Karpas-422 (cell line): ENCODE results near the gene BLID. TPM values are rescaled to one million over a fixed set of nuclear protein-coding genes. Genes with fewer than 3 reads are reported as not detected.

Experiments used
- DNase-seq: peaks from one replicate; pipeline ENCODE4 v3.0.0-alpha.2; 2015
- H2AFZ ChIP-seq: fragments of 200-600 bp; sonication (generic); 2 replicates; pipeline ENCODE4 v1.6.1; 2014; ENCODE audit warnings: antibody characterized with exemption, low read length, mixed read lengths
- H3K27ac ChIP-seq: fragments of 200-600 bp; sonication (generic); 2 replicates; pipeline ENCODE4 v1.5.1; 2014; ENCODE audit warnings: mild to moderate bottlenecking, low read length, moderate library complexity
- H3K27me3 ChIP-seq: fragments of 200-600 bp; sonication (generic); 2 replicates; pipeline ENCODE4 v1.6.1; 2014; ENCODE audit warnings: low read length, mixed read lengths
- H3K36me3 ChIP-seq: fragments of 200-600 bp; sonication (generic); 2 replicates; pipeline ENCODE4 v1.6.1; 2014; ENCODE audit warnings: low read length, mixed read lengths; ENCODE audit not compliant: insufficient read depth
- H3K4me1 ChIP-seq: fragments of 200-600 bp; sonication (generic); 2 replicates; pipeline ENCODE4 v1.6.1; 2014; ENCODE audit warnings: mild to moderate bottlenecking, low read length, mixed read lengths
- H3K4me2 ChIP-seq: fragments of 200-600 bp; sonication (generic); 2 replicates; pipeline ENCODE4 v1.6.1; 2014; ENCODE audit warnings: low read length, low read depth, mild to moderate bottlenecking; ENCODE audit not compliant: poor library complexity, severe bottlenecking
- H3K4me3 ChIP-seq: fragments of 200-600 bp; sonication (generic); 2 replicates; pipeline ENCODE4 v1.5.1; 2014; ENCODE audit warnings: mild to moderate bottlenecking, antibody characterized with exemption, low read length, mixed read lengths
- H3K79me2 ChIP-seq: fragments of 200-600 bp; sonication (generic); 2 replicates; pipeline ENCODE4 v1.6.1; 2014; ENCODE audit warnings: mild to moderate bottlenecking, low read length, mixed read lengths
- H3K9ac ChIP-seq: fragments of 200-600 bp; sonication (generic); 2 replicates; pipeline ENCODE4 v1.6.0; 2014; ENCODE audit warnings: low read length
- H3K9me2 ChIP-seq: fragments of 200-600 bp; sonication (generic), shearing (Covaris generic); replicated peaks from 2 replicates; pipeline ENCODE4 v1.6.0; 2014; ENCODE audit warnings: mild to moderate bottlenecking, low read length, moderate library complexity; ENCODE audit not compliant: insufficient read depth
- H3K9me3 ChIP-seq: fragments of 300-700, 200-600 bp; sonication (generic); 2 replicates; pipeline ENCODE4 v1.6.1; 2014; ENCODE audit warnings: low read length, mixed read lengths
- H4K20me1 ChIP-seq: fragments of 200-600 bp; sonication (generic); 2 replicates; pipeline ENCODE4 v1.6.1; 2014; ENCODE audit warnings: mild to moderate bottlenecking, antibody characterized with exemption, low read length, low read depth; ENCODE audit not compliant: insufficient read depth
- total RNA-seq: library from RNA; depleted of rRNA; stranded (reverse); fragments of >200 nt; shearing (Covaris generic); gene quantifications from 2 replicates; pipeline ENCODE4 v1.2.3, GENCODE V29; 2014; ENCODE audit warnings: low replicate concordance; rRNA removed

BLID gene, protein sequence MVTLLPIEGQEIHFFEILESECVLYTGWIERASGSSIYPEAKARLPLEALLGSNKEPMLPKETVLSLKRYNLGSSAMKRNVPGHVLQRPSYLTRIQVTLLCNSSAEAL
- total RNA-seq, result not detected in 2 replicates

DNA sequence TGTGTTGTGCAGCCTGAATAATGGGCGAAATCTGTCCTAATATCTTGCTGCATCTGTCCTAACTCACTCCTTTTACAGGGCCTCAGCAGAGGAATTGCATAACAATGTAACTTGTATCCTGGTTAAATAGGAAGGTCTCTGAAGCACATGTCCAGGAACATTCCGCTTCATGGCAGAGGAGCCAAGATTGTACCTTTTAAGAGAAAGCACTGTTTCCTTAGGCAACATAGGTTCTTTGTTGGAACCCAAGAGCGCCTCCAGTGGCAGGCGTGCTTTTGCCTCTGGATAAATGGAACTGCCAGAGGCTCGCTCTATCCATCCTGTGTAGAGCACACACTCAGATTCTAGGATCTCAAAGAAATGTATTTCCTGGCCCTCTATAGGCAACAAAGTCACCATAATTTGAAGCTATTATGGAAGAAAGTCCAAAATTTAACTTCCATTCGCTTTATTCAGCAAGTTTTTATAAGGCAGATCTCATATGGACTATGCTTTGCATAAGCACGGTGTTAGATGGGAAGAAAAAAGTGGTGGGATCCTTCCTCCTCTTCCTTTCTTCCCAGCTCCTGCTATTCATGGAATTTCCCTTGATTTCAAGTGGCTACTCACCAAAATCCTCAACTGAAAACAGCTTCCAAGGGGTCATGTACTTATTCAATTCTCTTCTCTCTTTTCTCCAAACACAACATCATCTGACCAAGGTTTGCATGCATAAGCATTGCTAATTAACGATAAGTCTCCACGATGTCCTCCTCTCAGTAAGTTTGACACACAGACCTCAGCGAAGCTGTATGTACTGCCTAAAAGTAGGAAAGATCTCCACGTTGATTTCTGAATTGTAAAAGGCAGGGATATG lies at the start of gene BLID:
Gene BLID, minus strand, starts transcription at position 692 of the 856 bp plus-strand sequence. Its CDS starts 293 bp downstream, at position 399.
- H3K36me3 ChIP-seq, result no peaks in the 10 kb centered on the region
- H3K9ac ChIP-seq, result no peak within 1 kb of the TSS
- no peaks in the 10 kb centered on the region for H3K4me1 ChIP-seq
- H3K4me2 ChIP-seq, result no peak within 1 kb of the TSS
- no peaks in the 10 kb centered on the region for H3K9me2 ChIP-seq
- H2AFZ ChIP-seq, result no peak within 1 kb of the TSS
- H3K4me3 ChIP-seq, result no peak within 1 kb of the TSS
- peak; percentile 61 for DNase-seq
- no peaks in the 10 kb centered on the region for H3K79me2 ChIP-seq
- H3K9me3 ChIP-seq, result no peaks in the 10 kb centered on the region
- H4K20me1 ChIP-seq, result no peaks in the 10 kb centered on the region
- no peaks in the 10 kb centered on the region for H3K27me3 ChIP-seq
- no peak within 1 kb of the TSS for H3K27ac ChIP-seq

DNA sequence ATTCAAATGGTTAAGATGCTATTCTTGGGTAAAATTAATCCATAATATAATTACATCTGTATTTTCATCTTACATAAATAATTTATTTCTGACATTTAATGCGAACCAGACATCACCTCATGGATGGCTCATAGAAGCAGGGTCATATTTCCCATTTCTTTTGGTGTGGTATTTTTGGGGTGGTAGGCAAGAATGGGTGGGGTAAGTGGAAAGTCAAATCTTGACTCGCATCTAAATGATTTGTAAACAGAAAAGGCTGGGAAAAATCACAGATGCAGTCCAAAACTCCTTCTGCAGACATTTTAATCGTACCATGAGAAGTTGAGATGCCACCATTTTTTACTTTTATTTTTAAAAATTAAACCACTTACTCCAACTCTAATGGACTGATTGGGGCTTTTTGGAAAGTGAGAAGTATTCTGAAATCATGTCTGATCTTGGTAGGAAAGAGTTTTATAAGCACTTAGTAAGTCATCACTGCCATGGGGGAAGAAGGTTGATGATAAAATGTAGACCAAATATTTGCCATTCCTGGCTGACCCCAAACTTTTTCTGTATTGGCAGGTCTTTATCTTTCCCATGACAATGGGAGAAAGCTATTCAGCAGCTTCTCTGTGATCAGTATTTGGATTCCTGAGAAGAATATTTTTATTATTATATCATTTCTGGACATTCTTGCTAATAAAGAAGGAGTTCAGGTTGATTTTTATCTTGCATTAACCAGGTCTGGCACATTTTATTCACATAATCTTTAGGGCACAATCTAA lies 47.2 kb upstream of the BLID start:
- Histone ChIP-seq H3K27me3 (no peaks in the 10 kb centered on the region), H3K79me2 (no peaks in the 10 kb centered on the region), H3K36me3 (no peaks in the 10 kb centered on the region), H4K20me1 (no peaks in the 10 kb centered on the region), H3K9me3 (no peaks in the 10 kb centered on the region), H3K9me2 (no peaks in the 10 kb centered on the region), H3K4me3 (no peak overlapping the region), H3K4me1 (no peaks in the 10 kb centered on the region), H2AFZ (no peak overlapping the region), H3K27ac (no peak overlapping the region), H3K9ac (no peak overlapping the region), H3K4me2 (no peak overlapping the region)
- no peak for DNase-seq

DNA sequence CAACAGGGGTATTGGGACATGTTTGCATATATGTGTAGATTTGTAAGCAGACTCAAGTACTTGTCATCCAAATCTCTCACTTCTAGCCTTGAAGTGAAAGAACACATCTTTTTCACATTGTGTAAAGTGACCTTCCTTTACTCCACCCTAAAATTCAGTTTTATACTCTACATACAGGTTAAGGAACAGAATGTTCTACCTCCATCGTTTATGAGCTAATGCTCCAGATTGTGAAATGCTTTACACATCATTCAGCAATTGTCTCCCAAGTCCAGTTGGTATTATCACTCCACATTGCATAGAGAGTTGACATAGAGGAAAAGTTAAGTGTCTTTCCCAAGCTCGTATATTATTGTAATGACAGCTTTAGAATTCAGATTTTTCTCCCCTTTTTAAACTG lies 46.1 kb upstream of the BLID start:
- no peak for DNase-seq
- H3K79me2 ChIP-seq, result no peaks in the 10 kb centered on the region
- H3K27me3 ChIP-seq, result no peaks in the 10 kb centered on the region
- H3K4me3 ChIP-seq, result no peak overlapping the region
- no peak overlapping the region for H3K9ac ChIP-seq
- no peak overlapping the region for H3K4me2 ChIP-seq
- no peaks in the 10 kb centered on the region for H4K20me1 ChIP-seq
- no peak overlapping the region for H3K27ac ChIP-seq
- H3K9me3 ChIP-seq, result no peaks in the 10 kb centered on the region
- H3K4me1 ChIP-seq, result no peaks in the 10 kb centered on the region
- no peak overlapping the region for H2AFZ ChIP-seq
- no peaks in the 10 kb centered on the region for H3K36me3 ChIP-seq
- no peaks in the 10 kb centered on the region for H3K9me2 ChIP-seq

DNA sequence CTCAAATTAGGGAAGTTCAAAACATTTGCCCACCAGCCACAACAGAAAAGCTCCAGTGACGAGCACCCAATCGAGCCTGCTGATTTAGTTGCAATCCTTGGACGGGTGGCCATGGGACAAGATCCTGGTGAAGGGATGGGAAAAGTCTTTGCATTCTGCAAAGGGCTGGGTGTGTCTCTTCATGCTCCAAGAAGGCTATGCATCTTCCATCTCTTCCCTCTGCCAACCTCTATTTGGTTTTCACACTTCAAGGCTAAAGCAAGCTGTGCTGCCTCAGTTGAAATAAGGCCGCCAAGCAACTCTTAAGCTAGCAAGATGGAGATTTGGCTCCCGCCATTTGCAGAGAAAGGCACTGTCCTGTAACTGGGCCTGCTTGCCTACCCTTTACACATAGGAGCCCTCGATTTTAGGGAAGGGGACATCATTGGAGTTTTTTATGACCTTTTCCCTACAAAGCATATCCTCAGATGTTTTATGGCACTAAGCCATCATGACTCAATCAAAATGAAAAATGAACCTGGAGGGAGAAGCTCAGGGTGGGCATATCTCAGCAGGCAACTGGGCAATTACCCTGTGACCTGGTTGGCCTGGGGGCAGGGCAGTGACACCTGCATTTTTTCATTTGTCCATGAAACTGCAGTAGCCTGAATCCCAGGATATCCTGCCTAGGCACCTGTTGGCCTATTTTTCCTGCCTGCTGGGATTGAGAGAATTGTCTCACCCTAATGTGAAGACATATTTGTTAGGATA lies 45.0 kb upstream of the BLID start:
- no peaks in the 10 kb centered on the region for H3K36me3 ChIP-seq
- no peaks in the 10 kb centered on the region for H3K9me2 ChIP-seq
- H3K27me3 ChIP-seq, result no peaks in the 10 kb centered on the region
- DNase-seq, result no peak
- no peaks in the 10 kb centered on the region for H3K79me2 ChIP-seq
- no peak overlapping the region for H3K27ac ChIP-seq
- H2AFZ ChIP-seq, result no peak overlapping the region
- no peaks in the 10 kb centered on the region for H3K9me3 ChIP-seq
- no peaks in the 10 kb centered on the region for H3K4me1 ChIP-seq
- no peak overlapping the region for H3K9ac ChIP-seq
- no peak overlapping the region for H3K4me3 ChIP-seq
- H3K4me2 ChIP-seq, result no peak overlapping the region
- H4K20me1 ChIP-seq, result no peaks in the 10 kb centered on the region

DNA sequence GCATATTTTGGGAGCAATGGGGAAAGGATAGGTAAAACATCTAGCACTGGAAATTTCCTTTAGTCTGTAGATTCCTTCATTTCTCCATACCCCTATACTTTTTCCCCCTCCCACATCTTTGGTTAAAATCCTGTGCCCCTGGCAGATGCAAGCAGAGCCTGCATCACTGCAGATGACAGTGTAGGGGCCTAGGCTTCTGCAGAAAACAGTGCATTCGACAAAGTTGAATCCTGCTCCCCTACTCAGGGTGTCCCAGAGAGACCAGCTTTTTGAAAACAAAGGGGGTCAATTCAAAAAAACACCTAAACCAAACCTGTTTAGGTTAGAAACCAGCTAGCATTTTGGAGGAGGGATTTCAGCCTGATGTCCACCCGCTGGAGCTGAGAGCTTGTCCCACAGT lies 43.8 kb upstream of the BLID start:
- Histone ChIP-seq H2AFZ (no peak overlapping the region), H4K20me1 (no peaks in the 10 kb centered on the region), H3K9me3 (no peaks in the 10 kb centered on the region), H3K9ac (no peak overlapping the region), H3K79me2 (no peaks in the 10 kb centered on the region), H3K27ac (no peak overlapping the region), H3K9me2 (no peaks in the 10 kb centered on the region), H3K36me3 (no peaks in the 10 kb centered on the region), H3K27me3 (no peaks in the 10 kb centered on the region), H3K4me1 (no peaks in the 10 kb centered on the region), H3K4me2 (no peak overlapping the region), H3K4me3 (no peak overlapping the region)
- no peak for DNase-seq

DNA sequence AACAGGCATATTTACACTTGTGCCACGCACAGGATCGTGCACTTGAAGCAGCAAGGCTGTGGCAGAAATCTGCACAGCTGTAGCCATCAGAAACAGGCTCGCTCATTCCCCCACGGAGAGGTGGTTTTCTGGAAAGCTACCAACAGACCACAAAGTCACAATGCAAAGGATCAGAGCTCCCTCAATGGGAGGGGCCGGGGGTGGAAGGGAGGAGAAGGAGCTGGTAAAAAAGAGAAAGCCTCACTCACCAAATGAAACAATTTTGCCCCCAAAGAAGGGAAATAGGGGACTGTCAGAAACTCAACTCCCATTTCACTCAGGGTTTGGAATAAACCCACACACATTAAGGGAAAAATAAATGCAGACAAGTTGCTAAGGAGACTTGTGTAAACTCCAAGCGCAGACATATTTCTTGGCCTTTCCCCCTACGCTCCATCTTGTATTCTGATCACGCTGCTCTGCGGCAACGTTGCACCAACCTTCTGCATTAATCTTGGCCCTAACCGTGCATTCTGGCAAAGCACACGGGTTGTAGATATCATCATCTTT lies 43.2 kb upstream of the BLID start:
- no peaks in the 10 kb centered on the region for H3K79me2 ChIP-seq

DNA sequence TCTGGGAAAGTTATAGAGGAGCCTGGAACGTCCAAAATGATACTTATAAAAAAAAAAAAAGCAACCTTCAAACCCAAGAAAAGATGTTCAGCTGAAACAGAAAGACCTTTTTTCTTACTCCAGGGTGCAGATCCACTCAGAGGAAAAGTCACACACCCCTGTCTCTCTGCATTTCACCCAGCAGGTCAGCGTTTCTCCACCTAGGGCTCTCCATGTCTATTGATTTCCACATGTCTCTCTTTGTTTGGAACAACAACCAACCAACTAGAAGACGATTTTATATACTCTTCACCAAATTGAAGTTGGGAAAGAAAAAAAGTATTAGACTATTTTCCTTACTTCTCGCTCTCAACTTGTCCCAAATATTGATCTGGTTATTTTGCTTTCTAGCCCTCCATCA lies 42.2 kb upstream of the BLID start:
- no peaks in the 10 kb centered on the region for H3K79me2 ChIP-seq
- no peaks in the 10 kb centered on the region for H3K36me3 ChIP-seq
- no peak overlapping the region for H3K9ac ChIP-seq
- no peak overlapping the region for H3K27ac ChIP-seq
- H3K9me2 ChIP-seq, result no peaks in the 10 kb centered on the region
- H3K4me1 ChIP-seq, result no peaks in the 10 kb centered on the region
- no peak overlapping the region for H2AFZ ChIP-seq
- H3K4me2 ChIP-seq, result peak overlapping the region; percentile 62
- no peaks in the 10 kb centered on the region for H4K20me1 ChIP-seq
- no peak for DNase-seq
- H3K27me3 ChIP-seq, result no peaks in the 10 kb centered on the region
- peak overlapping the region; percentile 54; the same call in 1 of the 2 replicates for H3K4me3 ChIP-seq
- no peaks in the 10 kb centered on the region for H3K9me3 ChIP-seq

More for the DNA sequence above, 43.2 kb upstream of the BLID start:
- Histone ChIP-seq H3K4me3 (no peak overlapping the region), H3K27ac (no peak overlapping the region), H2AFZ (no peak overlapping the region), H4K20me1 (no peaks in the 10 kb centered on the region), H3K4me2 (no peak overlapping the region), H3K9ac (no peak overlapping the region), H3K27me3 (no peaks in the 10 kb centered on the region), H3K4me1 (no peaks in the 10 kb centered on the region), H3K36me3 (no peaks in the 10 kb centered on the region), H3K9me2 (no peaks in the 10 kb centered on the region), H3K9me3 (no peaks in the 10 kb centered on the region)
- no peak for DNase-seq
